B cell (primary cell): ENCODE results near the gene MRPL28. TPM values are rescaled to one million over a fixed set of nuclear protein-coding genes. Genes with fewer than 3 reads are reported as not detected.

Experiments used
- ATAC-seq: fragments of 200-7000 bp; cut with Tn5 transposase; one replicate; pipeline ENCODE4 v1.10.0; 2021; ENCODE audit warnings: low read depth, mild to moderate bottlenecking, moderate number of reproducible peaks, moderate library complexity
- CTCF ChIA-PET: fragments of 350-600 bp; sonication (Branson Sonifier 250); formaldehyde crosslinking; loops from one replicate; lab custom pipeline; 2021; ENCODE audit warnings: antibody characterized with exemption, inconsistent platforms; lab: Charles Lee
- POLR2A ChIA-PET: fragments of 350-600 bp; sonication (Branson Sonifier 250); formaldehyde crosslinking; loops from one replicate; lab custom pipeline; 2021; ENCODE audit warnings: antibody characterized with exemption; lab: Charles Lee
- DNase-seq: peaks from one replicate; pipeline ENCODE4 v3.0.0; 2013
- H2AFZ ChIP-seq: 2 replicates; pipeline ENCODE4 v1.6.1; 2012; ENCODE audit warnings: mild to moderate bottlenecking, low read depth, low read length; ENCODE audit not compliant: insufficient read depth, poor library complexity, severe bottlenecking
- H3K27ac ChIP-seq, 2 donors: 1 replicate in 1 of 2; 2 replicates in 1 of 2; pipeline ENCODE4 v1.5.1; 2012 to 2013; ENCODE audit warnings: low read length in 2 of 2, mild to moderate bottlenecking in 2 of 2, moderate library complexity in 1 of 2
- H3K27me3 ChIP-seq, 4 experiments: fragments of 200-600 bp in 1 of 4; sonication (generic) in 1 of 4; replicated peaks in 1 of 4; 1 replicate in 2 of 4; 2 replicates in 2 of 4; pipeline versions ENCODE4 v1.6.1 to v1.7.0; 2013 to 2016; ENCODE audit warnings: low read length in 3 of 4, mild to moderate bottlenecking in 2 of 4, mixed read lengths in 1 of 4, moderate library complexity in 1 of 4; ENCODE audit not compliant: insufficient read depth in 4 of 4, control insufficient read depth in 3 of 4; ENCODE audit errors: control extremely low read depth in 1 of 4
- H3K36me3 ChIP-seq, 2 experiments: replicated peaks in 1 of 2; 1 replicate in 1 of 2; 2 replicates in 1 of 2; pipeline versions ENCODE4 v1.6.1 to v1.7.1; 2013; ENCODE audit warnings: low read length in 1 of 2; ENCODE audit not compliant: insufficient read depth in 2 of 2, control insufficient read depth in 1 of 2; ENCODE audit errors: control extremely low read depth in 1 of 2, extremely low read depth in 1 of 2
- H3K4me1 ChIP-seq, 2 donors: fragments of 200-600 bp in 1 of 2; sonication (generic) in 1 of 2; 1 replicate in 1 of 2; 2 replicates in 1 of 2; pipeline versions ENCODE4 v1.5.1 to v1.6.1; 2013 to 2017; ENCODE audit warnings: low read length in 2 of 2; ENCODE audit not compliant: control insufficient read depth in 2 of 2, insufficient read depth in 2 of 2
- H3K4me2 ChIP-seq: replicated peaks from 2 replicates; pipeline ENCODE3; 2012; ENCODE audit warnings: mild to moderate bottlenecking, low read depth, low read length; ENCODE audit not compliant: poor library complexity, severe bottlenecking
- H3K4me3 ChIP-seq, 5 experiments: fragments of 200-600 bp in 1 of 5; sonication (generic) in 1 of 5; 1 replicate in 3 of 5; 2 replicates in 2 of 5; pipeline versions ENCODE4 v1.5.1 to v1.7.0; 2011 to 2016; ENCODE audit warnings: low read length in 4 of 5, mild to moderate bottlenecking in 4 of 5, low read depth in 2 of 5, control low read depth in 1 of 5, moderate library complexity in 1 of 5; ENCODE audit not compliant: insufficient read depth in 1 of 5; ENCODE audit errors: control extremely low read depth in 1 of 5, extremely low read depth in 1 of 5
- H3K79me2 ChIP-seq: fragments of 200-600 bp; sonication (generic); one replicate; pipeline ENCODE4 v1.6.0; 2016; ENCODE audit warnings: low read length; ENCODE audit not compliant: control insufficient read depth, insufficient read depth
- H3K9ac ChIP-seq: fragments of 200-600 bp; sonication (generic); 2 replicates; pipeline ENCODE4 v1.6.1; 2017; ENCODE audit warnings: mild to moderate bottlenecking, low read length, moderate library complexity
- H3K9me3 ChIP-seq, 3 donors: one replicate each; pipeline versions ENCODE4 v1.6.1 to v1.7.1; 2013; ENCODE audit warnings: low read length in 2 of 3; ENCODE audit not compliant: control insufficient read depth in 2 of 3, insufficient read depth in 1 of 3; ENCODE audit errors: control extremely low read depth in 1 of 3
- H4K20me1 ChIP-seq: 2 replicates; pipeline ENCODE4 v1.6.0; 2012; ENCODE audit warnings: mild to moderate bottlenecking, low read length; ENCODE audit not compliant: insufficient read depth, control insufficient read depth, poor library complexity, severe bottlenecking
- H3K27ac Mint-ChIP-seq: one replicate; pipeline ENCODE4 v1.8.0; 2021; ENCODE audit warnings: mixed read lengths
- H3K27me3 Mint-ChIP-seq: one replicate; pipeline ENCODE4 v1.8.0; 2021; ENCODE audit warnings: mixed read lengths
- H3K4me1 Mint-ChIP-seq: one replicate; pipeline ENCODE4 v1.8.0; 2021; ENCODE audit warnings: mixed read lengths
- H3K4me3 Mint-ChIP-seq: one replicate; pipeline ENCODE4 v1.8.0; 2021; ENCODE audit warnings: mixed read lengths
- H3K9me3 Mint-ChIP-seq: one replicate; pipeline ENCODE4 v1.8.0; 2022; ENCODE audit warnings: mixed read lengths; ENCODE audit not compliant: insufficient read depth
- EZH2 ChIP-seq: IDR thresholded peaks from 2 replicates; pipeline ENCODE4 v1.6.1; 2012; ENCODE audit warnings: borderline replicate concordance, low read depth, mild to moderate bottlenecking, moderate library complexity, low read length; ENCODE audit not compliant: insufficient read depth, poor library complexity, severe bottlenecking
- WGBS: methylation state at CpG from one replicate; pipeline ENCODE4 v1.1.5; 2013; ENCODE audit warnings: missing lambda C conversion rate; ENCODE audit not compliant: insufficient coverage; 5-methylcytosine and 5-hydroxymethylcytosine counted together
- intact Hi-C: fragments of 100-400 bp; cut with micrococcal nuclease; formaldehyde crosslinking; loops from one replicate; pipeline ENCODE4 v1.10.0; 2022
- polyA plus RNA-seq: library from polyadenylated mRNA; depleted of rRNA; stranded (reverse); fragments of >200 nt; gene quantifications from 2 replicates; pipeline ENCODE4 v1.2.3, GENCODE V29; 2012
- total RNA-seq, 2 donors: library from RNA; stranded (reverse); fragments of 120-200 nt in 1 of 2; gene quantifications; 1 replicate in 1 of 2; 2 replicates in 1 of 2; pipeline versions ENCODE4 v1.2.3 to v1.2.4, GENCODE V29; 2013 to 2022
- TF ChIP-seq, protein P1 (sequence below): fragments of 200-600 bp; IDR thresholded peaks from one replicate; pipeline ENCODE4 v1.8.0; 2022; ENCODE audit warnings: antibody characterized with exemption, mild to moderate bottlenecking

Gene MRPL28
- total and polyA plus RNA-seq, 2 donors (not counting 1 experiment from before 2014, with no cell fraction given): 44.3 to 67.7 TPM

DNA sequence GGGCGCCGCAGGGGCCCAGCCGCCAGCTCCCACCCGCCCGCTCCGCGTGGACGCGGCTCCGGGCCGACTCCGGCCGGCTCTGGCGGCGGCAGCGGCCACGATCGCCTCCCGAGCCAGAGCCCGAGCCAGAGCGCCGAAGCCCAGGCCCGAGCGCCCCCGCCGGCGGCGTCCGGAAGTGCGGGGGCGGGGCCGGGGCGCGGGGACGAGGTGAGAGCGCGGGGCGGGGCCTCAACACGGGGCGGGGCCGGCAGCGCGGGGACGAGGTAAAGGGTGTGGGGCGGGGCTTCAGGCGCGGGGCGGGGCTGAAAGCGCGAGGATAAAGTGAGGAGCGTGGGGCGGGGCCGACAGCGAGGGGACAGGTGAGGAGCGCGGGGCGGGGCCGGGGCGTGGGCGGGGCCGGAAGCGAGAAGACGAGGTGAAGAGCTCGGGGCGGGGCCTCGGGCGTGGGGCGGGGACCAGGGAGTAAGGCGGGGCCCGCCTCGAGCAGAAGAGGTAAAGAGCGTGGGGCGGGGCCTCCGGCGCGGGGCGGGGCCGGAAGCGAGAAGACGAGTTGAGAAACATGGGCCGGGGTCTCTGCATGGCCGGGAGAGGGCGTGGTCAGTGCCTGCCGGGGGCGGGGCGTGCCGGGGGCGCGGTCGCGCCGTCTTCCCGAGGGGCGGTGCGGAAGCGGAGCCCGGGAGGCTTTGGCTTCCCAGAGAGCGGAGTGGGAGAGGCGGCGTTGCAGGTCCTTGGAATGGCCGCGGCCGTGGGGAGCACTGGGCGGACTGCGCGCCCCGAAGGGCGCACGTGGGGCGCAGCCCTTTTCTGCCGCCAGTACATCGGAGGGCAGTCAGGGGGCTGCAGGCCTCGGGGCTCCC lies 17.6 kb downstream of the MRPL28 start, which contains the start of gene AXIN1:
TSS of gene AXIN1 (minus strand) at position 177 of the 857 bp plus-strand sequence. CDS start 5,698 bp downstream, outside the sequence.
- Histone ChIP-seq H3K4me3 (peak within 1 kb of the TSS; percentile 41 to 73 (median 55)), H3K36me3 (no peaks in the 10 kb centered on the region), H3K27ac (peak within 1 kb of the TSS; percentile 38 to 56), H3K4me2 (peak within 1 kb of the TSS; percentile 96), H3K79me2 (peaks cover 35% of the 10 kb centered on the region), H3K9me3 (peaks cover 0 to 4% (median 0%) of the 10 kb centered on the region in 3 donors), H2AFZ (peak within 1 kb of the TSS; percentile 59), H3K4me1 (peaks cover 16 to 32% of the 10 kb centered on the region in 2 donors), H4K20me1 (peaks cover 46% of the 10 kb centered on the region), H3K27me3 (no peaks in the 10 kb centered on the region), H3K9ac (peak within 1 kb of the TSS; percentile 68)
- WGBS: 4% methylated on average over 102 of the region's 113 CpGs
- H3K4me3 Mint-ChIP-seq: peak within 1 kb of the TSS; percentile 86
- peak within 1 kb of the TSS; percentile 75 for H3K27ac Mint-ChIP-seq
- H3K9me3 Mint-ChIP-seq: no peaks in the 10 kb centered on the region
- TF ChIP-seq, protein P1, sequence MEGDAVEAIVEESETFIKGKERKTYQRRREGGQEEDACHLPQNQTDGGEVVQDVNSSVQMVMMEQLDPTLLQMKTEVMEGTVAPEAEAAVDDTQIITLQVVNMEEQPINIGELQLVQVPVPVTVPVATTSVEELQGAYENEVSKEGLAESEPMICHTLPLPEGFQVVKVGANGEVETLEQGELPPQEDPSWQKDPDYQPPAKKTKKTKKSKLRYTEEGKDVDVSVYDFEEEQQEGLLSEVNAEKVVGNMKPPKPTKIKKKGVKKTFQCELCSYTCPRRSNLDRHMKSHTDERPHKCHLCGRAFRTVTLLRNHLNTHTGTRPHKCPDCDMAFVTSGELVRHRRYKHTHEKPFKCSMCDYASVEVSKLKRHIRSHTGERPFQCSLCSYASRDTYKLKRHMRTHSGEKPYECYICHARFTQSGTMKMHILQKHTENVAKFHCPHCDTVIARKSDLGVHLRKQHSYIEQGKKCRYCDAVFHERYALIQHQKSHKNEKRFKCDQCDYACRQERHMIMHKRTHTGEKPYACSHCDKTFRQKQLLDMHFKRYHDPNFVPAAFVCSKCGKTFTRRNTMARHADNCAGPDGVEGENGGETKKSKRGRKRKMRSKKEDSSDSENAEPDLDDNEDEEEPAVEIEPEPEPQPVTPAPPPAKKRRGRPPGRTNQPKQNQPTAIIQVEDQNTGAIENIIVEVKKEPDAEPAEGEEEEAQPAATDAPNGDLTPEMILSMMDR: peak; percentile 23
- TF ChIP-seq EZH2: no peak
- intact Hi-C loops: loop anchor here (1.0 to 2.0 kb wide), 7 partner anchors 18 to 174 kb away; partner anchors contain the start of genes CAPN15, DECR2, FAM234A and LUC7L
- ATAC-seq (peak; percentile 88), DNase-seq (peak; percentile 97)
- ChIA-PET CTCF (interaction anchor here (1.0 to 1.3 kb wide), 3 partner anchors 11 to 246 kb away, joined by 3 read pairs; partner anchors contain the start of gene DECR2), POLR2A (interaction anchor here (0.6 to 2.8 kb wide), 11 partner anchors 9 to 1783 kb away, joined by 3 to 20 read pairs (median 3); partner anchors contain the start of genes DECR2, FAM234A, MRPL28 and RAB11FIP3)
- no peaks in the 10 kb centered on the region for H3K27me3 Mint-ChIP-seq
- peaks cover 31% of the 10 kb centered on the region for H3K4me1 Mint-ChIP-seq
